Right cardiac atrium (tissue), 5 donors: ENCODE results near the gene EPB41L4A. TPM values are rescaled to one million over a fixed set of nuclear protein-coding genes. Genes with fewer than 3 reads are reported as not detected.
"Not testable (repeated sequence)": the region's sequence is repeated elsewhere in the genome, so short reads cannot be mapped to it uniquely, and the experiment has no call there.

Experiments
- ATAC-seq, 2 donors: fragments of 200-7000 bp; cut with Tn5 transposase; one replicate each; pipeline versions ENCODE4 v1.8.0 to v1.9.1; 2020; ENCODE audit warnings: moderate library complexity in 2 of 2, mild to moderate bottlenecking in 1 of 2
- DNase-seq, 3 donors: peaks; one replicate each; pipeline ENCODE4 v3.0.0-alpha.2; 2020
- H3K27ac ChIP-seq: one replicate; pipeline ENCODE4 v1.5.1; 2013; ENCODE audit warnings: mild to moderate bottlenecking, low read length, control low read depth, moderate library complexity
- H3K27me3 ChIP-seq: one replicate; pipeline ENCODE4 v1.6.1; 2013; ENCODE audit not compliant: control insufficient read depth, insufficient read depth
- H3K4me1 ChIP-seq: one replicate; pipeline ENCODE4 v1.6.1; 2013; ENCODE audit warnings: low read length; ENCODE audit not compliant: control insufficient read depth, insufficient read depth
- H3K4me3 ChIP-seq: one replicate; pipeline ENCODE4 v1.5.1; 2013; ENCODE audit warnings: low read length, control low read depth
- H3K9me3 ChIP-seq: one replicate; pipeline ENCODE4 v1.6.1; 2013; ENCODE audit warnings: low read length; ENCODE audit not compliant: control insufficient read depth
- WGBS: extraction: QIAGEN DNeasy Blood & Tissue Kit; methylation state at CpG from one replicate; pipeline ENCODE4 v1.1.7; 2013; 5-methylcytosine and 5-hydroxymethylcytosine counted together
- intact Hi-C, 4 donors: fragments of 100-400 bp; cut with DNase I; formaldehyde crosslinking; loops; one replicate each; pipeline versions ENCODE4 v1.11.0 to v1.14.0; 2022 to 2023
- polyA plus RNA-seq: library from polyadenylated mRNA; stranded (reverse); fragments of 200-250 nt; gene quantifications from one replicate; pipeline ENCODE4 v1.2.3, GENCODE V29; 2013
- total RNA-seq, 4 donors: library from RNA; stranded (reverse); fragmentation: NEBNext Ultra II Directional; extraction: Animal tissue kit (Norgen Biotek cat#: 25700); gene quantifications; one replicate each; pipeline ENCODE4 v1.2.1, GENCODE V29; 2021
- donor health status: healthy with polysubstance abuse.
- donor health status: DM: no; HTN: yes; CAD: no.
- donor health status: DM: no; HTN: no; CAD: no.
- donor health status: DM: no; HTN: yes; CAD: no; lungs with severe emphysema.
- donor health status: DM: yes; HTN: yes; CAD: no.

EPB41L4A gene
- total and polyA plus RNA-seq, 5 donors: 9.2 to 43.7 (median 27.2) TPM

- not testable (repeated sequence) for H3K27ac ChIP-seq, H3K9me3 ChIP-seq, H3K27me3 ChIP-seq, H3K4me1 ChIP-seq, DNase-seq, ATAC-seq, H3K4me3 ChIP-seq
- 87% methylated on average over 3 of the region's 3 CpGs for WGBS
- intact Hi-C loops: loop anchor here in 1 of 4 donors (10.0 kb wide), 1 partner anchor 221 kb away; no protein-coding TSS in a partner anchor
Measured at GRCh38 chr5:112426202-112426601, 7.1 kb upstream of the EPB41L4A start.

- H3K4me3 ChIP-seq: peak overlapping the region; percentile 85
- H3K27me3 ChIP-seq: no peaks in the 10 kb centered on the region
- intact Hi-C loops: loop anchor here (2.0 to 10.0 kb wide), 7 partner anchors 75 to 245 kb away; no protein-coding TSS in a partner anchor
- DNase-seq (peak; percentile 89 to 95 (median 94)), ATAC-seq (peak; percentile 93 to 95)
- H3K9me3 ChIP-seq: no peaks in the 10 kb centered on the region
- no peaks in the 10 kb centered on the region for H3K4me1 ChIP-seq
- WGBS: 2% methylated on average over 64 of the region's 64 CpGs
- peak overlapping the region; percentile 93 for H3K27ac ChIP-seq
Measured at GRCh38 chr5:112419986-112420864, 1.1 kb upstream of the EPB41L4A start.

- Histone ChIP-seq H3K9me3 (no peaks in the 10 kb centered on the region), H3K27me3 (no peaks in the 10 kb centered on the region), H3K27ac (peak overlapping the region; percentile 93), H3K4me3 (peak overlapping the region; percentile 85), H3K4me1 (peaks cover under 1% of the 10 kb centered on the region)
- intact Hi-C loops: loop anchor here in 2 of 4 donors (10.0 kb wide), 3 partner anchors 74 to 234 kb away; no protein-coding TSS in a partner anchor
- peak in 2 of 3 donors; percentile 64 to 69 for DNase-seq
- ATAC-seq: peak; percentile 2 to 23
- WGBS: 1% methylated on average over 39 of the region's 39 CpGs
Measured at GRCh38 chr5:112418659-112419163, 366 bp downstream of the EPB41L4A start.

DNA sequence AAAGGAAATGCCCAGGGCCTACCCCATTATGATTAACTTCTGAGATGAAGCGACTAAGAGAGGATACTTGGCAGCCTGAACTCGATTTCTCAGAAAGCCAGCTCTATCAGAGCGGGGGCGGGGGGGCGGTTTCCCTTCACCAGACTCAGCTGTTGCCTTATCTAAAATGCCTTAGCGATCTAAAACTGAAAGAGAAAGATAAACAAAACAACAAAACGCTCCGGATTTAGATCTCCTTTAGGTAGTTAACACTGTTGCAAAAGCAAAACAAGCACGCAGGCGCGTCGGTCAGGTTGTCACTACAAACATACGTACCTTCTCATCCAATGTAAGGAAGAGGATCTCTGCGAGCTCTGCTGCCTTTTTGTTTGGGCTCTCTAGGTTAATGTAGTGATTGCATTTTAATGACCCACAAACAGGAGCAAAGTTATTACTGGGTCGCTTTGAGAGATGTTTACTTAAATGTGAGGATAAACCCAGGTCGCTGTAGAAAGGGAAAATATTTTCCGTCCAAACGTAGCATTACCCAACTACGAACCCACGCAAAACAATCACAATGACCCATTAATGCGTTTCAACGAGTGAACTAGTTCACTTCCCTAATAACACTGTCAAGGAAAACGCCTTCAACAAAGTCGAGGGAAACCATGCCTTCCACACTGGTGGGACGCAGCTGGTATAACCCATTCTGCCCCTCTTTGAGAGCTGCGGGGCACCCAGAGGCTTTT, 982 bp downstream of the EPB41L4A start:
- peak; percentile 76 to 92 (median 86) for DNase-seq
- ATAC-seq: peak; percentile 19 to 36
- intact Hi-C loops: loop anchor here in 2 of 4 donors (10.0 kb wide), 3 partner anchors 73 to 233 kb away; no protein-coding TSS in a partner anchor
- Histone ChIP-seq H3K4me1 (peaks cover 4% of the 10 kb centered on the region), H3K4me3 (peak overlapping the region; percentile 85), H3K27me3 (no peaks in the 10 kb centered on the region), H3K9me3 (no peaks in the 10 kb centered on the region), H3K27ac (peak overlapping the region; percentile 93)
- WGBS: under 1% methylated on average over 26 of the region's 26 CpGs

- Histone ChIP-seq H3K27ac (no peak overlapping the region), H3K27me3 (no peaks in the 10 kb centered on the region), H3K4me3 (no peak overlapping the region), H3K9me3 (no peaks in the 10 kb centered on the region), H3K4me1 (peaks cover 6% of the 10 kb centered on the region)
- 87% methylated on average over 2 of the region's 2 CpGs for WGBS
- no peak for DNase-seq
- intact Hi-C loops: loop anchor here in 2 of 4 donors (10.0 kb wide), 3 partner anchors 71 to 231 kb away; no protein-coding TSS in a partner anchor
- ATAC-seq: no peak
Measured at GRCh38 chr5:112415552-112415951, 3.5 kb downstream of the EPB41L4A start.

GRCh38 chr5:112413611-112414010, 5.5 kb downstream of the EPB41L4A start:
- no peak for ATAC-seq
- Histone ChIP-seq H3K4me3 (no peak overlapping the region), H3K27ac (no peak overlapping the region), H3K4me1 (peaks cover 9% of the 10 kb centered on the region), H3K27me3 (no peaks in the 10 kb centered on the region), H3K9me3 (no peaks in the 10 kb centered on the region)
- intact Hi-C loops: loop anchor here in 2 of 4 donors (10.0 kb wide), 3 partner anchors 69 to 229 kb away; no protein-coding TSS in a partner anchor
- 94% methylated on average over 3 of the region's 3 CpGs for WGBS
- DNase-seq: no peak

GRCh38 chr5:112412346-112412745, 6.7 kb downstream of the EPB41L4A start:
- ATAC-seq (peak in 1 of 2 donors; percentile 18), DNase-seq (no peak)
- no peaks in the 10 kb centered on the region for H3K9me3 ChIP-seq
- intact Hi-C loops: loop anchor here in 2 of 4 donors (10.0 kb wide), 3 partner anchors 68 to 228 kb away; no protein-coding TSS in a partner anchor
- no peaks in the 10 kb centered on the region for H3K27me3 ChIP-seq
- no peak overlapping the region for H3K27ac ChIP-seq
- no peak overlapping the region for H3K4me3 ChIP-seq
- H3K4me1 ChIP-seq: peaks cover 9% of the 10 kb centered on the region
- WGBS: 36% methylated on average over 3 of the region's 3 CpGs

GRCh38 chr5:112411903-112412302, 7.2 kb downstream of the EPB41L4A start:
- H3K9me3 ChIP-seq: no peaks in the 10 kb centered on the region
- H3K27ac ChIP-seq: no peak overlapping the region
- H3K4me1 ChIP-seq: peaks cover 9% of the 10 kb centered on the region
- 64% methylated on average over 7 of the region's 7 CpGs for WGBS
- no peak for DNase-seq
- H3K27me3 ChIP-seq: no peaks in the 10 kb centered on the region
- peak in 1 of 2 donors; percentile 54 for ATAC-seq
- intact Hi-C loops: loop anchor here in 2 of 4 donors (10.0 kb wide), 3 partner anchors 67 to 227 kb away; no protein-coding TSS in a partner anchor
- no peak overlapping the region for H3K4me3 ChIP-seq

DNA sequence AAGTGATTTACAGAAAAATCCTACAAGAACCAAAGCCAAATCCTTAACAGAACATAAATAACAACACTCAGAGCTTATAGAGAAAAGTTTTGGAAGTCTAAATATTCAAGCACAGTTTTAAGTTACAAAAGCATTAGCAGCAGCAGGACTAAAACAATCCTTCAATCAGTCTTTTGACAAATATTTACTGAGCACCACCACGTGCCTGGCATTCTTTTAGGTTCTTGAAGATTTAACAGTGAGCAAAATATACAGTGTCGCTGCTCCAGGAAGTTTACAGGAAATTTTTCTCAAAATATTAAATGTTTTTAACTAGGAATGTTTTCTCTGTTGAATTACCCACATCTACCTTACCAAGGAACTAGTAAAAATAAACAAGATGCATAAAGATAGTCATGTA, 11.4 kb downstream of the EPB41L4A start:
- no peaks in the 10 kb centered on the region for H3K9me3 ChIP-seq
- 32% methylated on average over 2 of the region's 2 CpGs for WGBS
- DNase-seq: no peak
- no peak for ATAC-seq
- H3K27me3 ChIP-seq: no peaks in the 10 kb centered on the region
- no peak overlapping the region for H3K27ac ChIP-seq
- H3K4me3 ChIP-seq: no peak overlapping the region
- peaks cover 14% of the 10 kb centered on the region for H3K4me1 ChIP-seq
- intact Hi-C loops: no loop called here

GRCh38 chr5:112407240-112407639, 11.8 kb downstream of the EPB41L4A start:
- ATAC-seq: no peak
- H3K27me3 ChIP-seq: no peaks in the 10 kb centered on the region
- H3K4me1 ChIP-seq: peaks cover 14% of the 10 kb centered on the region
- no peak for DNase-seq
- intact Hi-C loops: no loop called here
- H3K9me3 ChIP-seq: no peaks in the 10 kb centered on the region
- no peak overlapping the region for H3K27ac ChIP-seq
- H3K4me3 ChIP-seq: no peak overlapping the region
